Body of pancreas (tissue), 4 donors: Measurements from ENCODE around the gene POLE3.

Experiments used
- POLR2A ChIP-seq, 3 donors: fragments of 450-650 bp; IDR thresholded peaks; one replicate each; pipeline ENCODE4 v1.6.1; 2016; ENCODE audit warnings: antibody characterized with exemption in 3 of 3, mild to moderate bottlenecking in 2 of 3
- TF ChIP-seq, protein P1 (sequence below), 7 experiments: fragments of 450-650 bp in 4 of 7; fragments of 200-600 bp in 3 of 7; sonication (generic) in 3 of 7; IDR thresholded peaks; one replicate each; pipeline ENCODE4 v1.5.1; 2016 to 2019; ENCODE audit warnings: antibody characterized with exemption in 7 of 7

DNA sequence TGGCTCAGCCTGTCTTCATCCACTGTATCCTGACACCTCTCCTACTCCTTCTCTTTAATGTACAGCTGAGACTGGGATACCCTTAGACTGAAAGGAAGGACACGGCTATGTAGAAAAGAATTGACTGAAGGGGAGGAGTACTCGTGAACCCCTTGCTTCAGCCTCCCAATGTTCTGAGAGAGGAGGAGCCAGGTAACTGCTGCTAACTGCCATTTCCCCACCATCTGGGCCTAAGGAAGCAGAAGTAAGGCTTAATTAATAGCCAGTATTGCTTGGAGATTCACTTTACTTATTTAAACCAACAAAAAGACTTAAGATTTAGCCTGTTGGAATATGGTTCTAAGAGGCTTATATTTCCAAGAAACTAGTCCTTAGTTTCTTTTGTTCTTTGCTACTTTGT, 34.3 kb upstream of the POLE3 start:
- TF ChIP-seq POLR2A (IDR thresholded peaks at IDR 0.05), result no peak
- TF ChIP-seq, protein P1, sequence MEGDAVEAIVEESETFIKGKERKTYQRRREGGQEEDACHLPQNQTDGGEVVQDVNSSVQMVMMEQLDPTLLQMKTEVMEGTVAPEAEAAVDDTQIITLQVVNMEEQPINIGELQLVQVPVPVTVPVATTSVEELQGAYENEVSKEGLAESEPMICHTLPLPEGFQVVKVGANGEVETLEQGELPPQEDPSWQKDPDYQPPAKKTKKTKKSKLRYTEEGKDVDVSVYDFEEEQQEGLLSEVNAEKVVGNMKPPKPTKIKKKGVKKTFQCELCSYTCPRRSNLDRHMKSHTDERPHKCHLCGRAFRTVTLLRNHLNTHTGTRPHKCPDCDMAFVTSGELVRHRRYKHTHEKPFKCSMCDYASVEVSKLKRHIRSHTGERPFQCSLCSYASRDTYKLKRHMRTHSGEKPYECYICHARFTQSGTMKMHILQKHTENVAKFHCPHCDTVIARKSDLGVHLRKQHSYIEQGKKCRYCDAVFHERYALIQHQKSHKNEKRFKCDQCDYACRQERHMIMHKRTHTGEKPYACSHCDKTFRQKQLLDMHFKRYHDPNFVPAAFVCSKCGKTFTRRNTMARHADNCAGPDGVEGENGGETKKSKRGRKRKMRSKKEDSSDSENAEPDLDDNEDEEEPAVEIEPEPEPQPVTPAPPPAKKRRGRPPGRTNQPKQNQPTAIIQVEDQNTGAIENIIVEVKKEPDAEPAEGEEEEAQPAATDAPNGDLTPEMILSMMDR (IDR thresholded peaks at IDR 0.05), result no peak
